Stomach (tissue), 9 donors: ENCODE data around the gene PTPN14. TPM values are rescaled to one million over a fixed set of nuclear protein-coding genes. Genes with fewer than 3 reads are reported as not detected.

Experiments
- DNase-seq, 2 donors: peaks; one replicate each; pipeline versions ENCODE4 v3.0.0 to v3.0.0-alpha.2; 2013 to 2019
- H3K27ac ChIP-seq, 5 donors: fragments of 200-600 bp in 4 of 5; sonication (generic) in 4 of 5; one replicate each; pipeline ENCODE4 v1.5.1; 2013 to 2019; ENCODE audit warnings: mild to moderate bottlenecking in 1 of 5, moderate library complexity in 1 of 5
- H3K27me3 ChIP-seq, 3 donors: fragments of 200-600 bp; sonication (generic); one replicate each; pipeline ENCODE4 v1.5.1; 2017 to 2019; ENCODE audit warnings: mixed run types in 1 of 3
- H3K36me3 ChIP-seq, 4 donors: fragments of 200-600 bp; sonication (generic); 1 replicate in 3 of 4; 2 replicates in 1 of 4; pipeline ENCODE4 v1.5.1; 2016 to 2019
- H3K4me1 ChIP-seq, 4 donors: fragments of 200-600 bp; sonication (generic); one replicate each; pipeline ENCODE4 v1.5.1; 2016 to 2019
- H3K4me3 ChIP-seq, 4 donors: fragments of 200-600 bp; sonication (generic) in 3 of 4; one replicate each; pipeline ENCODE4 v1.5.1; 2016 to 2019; ENCODE audit warnings: mild to moderate bottlenecking in 1 of 4
- H3K9me3 ChIP-seq, 4 donors: fragments of 200-600 bp; sonication (generic); one replicate each; pipeline ENCODE4 v1.5.1; 2016 to 2019
- EP300 ChIP-seq: sonication (generic); formaldehyde crosslinking; IDR thresholded peaks from one replicate; pipeline ENCODE4 v1.6.1; 2017; ENCODE audit warnings: antibody characterized with exemption
- POLR2A ChIP-seq, 4 donors: fragments of 450-650 bp; IDR thresholded peaks; one replicate each; pipeline ENCODE4 v1.6.1; 2016; ENCODE audit warnings: antibody characterized with exemption in 4 of 4, control low read depth in 2 of 4, mild to moderate bottlenecking in 1 of 4, moderate library complexity in 1 of 4
- POLR2AphosphoS5 ChIP-seq, 3 donors: sonication (generic); formaldehyde crosslinking; IDR thresholded peaks; one replicate each; pipeline ENCODE4 v1.6.1; 2016; ENCODE audit warnings: antibody characterized with exemption in 3 of 3
- WGBS, 5 donors: extraction: QIAGEN DNeasy Blood & Tissue Kit in 3 of 5; methylation state at CpG; one replicate each; pipeline versions ENCODE4 v1.1.5 to v1.1.7; 2013 to 2018; 5-methylcytosine and 5-hydroxymethylcytosine counted together
- intact Hi-C: fragments of 100-400 bp; cut with DNase I; formaldehyde crosslinking; loops from one replicate; pipeline ENCODE4 v1.15.1; 2023; ENCODE audit warnings: low total_unique reads
- polyA plus RNA-seq, 3 donors: library from polyadenylated mRNA; stranded (reverse); fragments of 200-250 nt; gene quantifications; one replicate each; pipeline ENCODE4 v1.2.3, GENCODE V29; 2013
- total RNA-seq, 5 donors: library from RNA; depleted of rRNA; stranded (reverse); fragments of >200 nt; gene quantifications; one replicate each; pipeline versions ENCODE4 v1.1.0 to v1.2.3, GENCODE V29; 2014 to 2016
- TF ChIP-seq, protein P1 (sequence below), 7 experiments: fragments of 450-650 bp in 4 of 7; fragments of 200-600 bp in 3 of 7; sonication (generic) in 3 of 7; IDR thresholded peaks; one replicate each; pipeline ENCODE4 v1.5.1; 2016 to 2019; ENCODE audit warnings: antibody characterized with exemption in 7 of 7, control low read depth in 2 of 7, mild to moderate bottlenecking in 1 of 7
- donor health status: healthy with polysubstance abuse.
- donor health status: Bipolar disorder and iron deficiency.
- donor health status: healthy.

The PTPN14 gene
- total and polyA plus RNA-seq, 8 donors: 1.7 to 44.6 (median 9.8) TPM

DNA sequence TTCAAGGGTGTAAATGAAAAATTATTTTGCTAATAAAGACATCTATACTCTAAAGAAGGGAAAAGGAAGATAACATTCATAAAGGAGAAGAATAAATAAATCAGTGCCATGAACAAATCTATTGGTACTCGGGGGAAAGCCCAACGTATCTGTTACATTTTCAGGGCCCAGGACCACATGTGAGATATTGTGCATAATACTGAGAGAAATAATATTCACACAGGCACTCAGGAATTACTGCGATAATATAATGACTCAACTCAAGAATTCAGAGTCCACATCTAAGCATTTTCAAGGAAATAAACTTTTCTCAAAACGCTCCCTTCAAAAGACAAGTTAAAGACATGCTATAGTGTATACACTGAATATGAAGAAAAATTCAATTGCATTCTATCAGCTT lies 161.7 kb downstream of the PTPN14 start:
- WGBS, 5 donors: 57 to 71% (median 65%) methylated on average over 4 of the region's 4 CpGs
- DNase-seq: no peak
- no peak for TF ChIP-seq POLR2AphosphoS5 (IDR thresholded peaks at IDR 0.05)
- TF ChIP-seq, protein P1, sequence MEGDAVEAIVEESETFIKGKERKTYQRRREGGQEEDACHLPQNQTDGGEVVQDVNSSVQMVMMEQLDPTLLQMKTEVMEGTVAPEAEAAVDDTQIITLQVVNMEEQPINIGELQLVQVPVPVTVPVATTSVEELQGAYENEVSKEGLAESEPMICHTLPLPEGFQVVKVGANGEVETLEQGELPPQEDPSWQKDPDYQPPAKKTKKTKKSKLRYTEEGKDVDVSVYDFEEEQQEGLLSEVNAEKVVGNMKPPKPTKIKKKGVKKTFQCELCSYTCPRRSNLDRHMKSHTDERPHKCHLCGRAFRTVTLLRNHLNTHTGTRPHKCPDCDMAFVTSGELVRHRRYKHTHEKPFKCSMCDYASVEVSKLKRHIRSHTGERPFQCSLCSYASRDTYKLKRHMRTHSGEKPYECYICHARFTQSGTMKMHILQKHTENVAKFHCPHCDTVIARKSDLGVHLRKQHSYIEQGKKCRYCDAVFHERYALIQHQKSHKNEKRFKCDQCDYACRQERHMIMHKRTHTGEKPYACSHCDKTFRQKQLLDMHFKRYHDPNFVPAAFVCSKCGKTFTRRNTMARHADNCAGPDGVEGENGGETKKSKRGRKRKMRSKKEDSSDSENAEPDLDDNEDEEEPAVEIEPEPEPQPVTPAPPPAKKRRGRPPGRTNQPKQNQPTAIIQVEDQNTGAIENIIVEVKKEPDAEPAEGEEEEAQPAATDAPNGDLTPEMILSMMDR (IDR thresholded peaks at IDR 0.05): no peak
- TF ChIP-seq EP300: no peak
- no peak for TF ChIP-seq POLR2A (IDR thresholded peaks at IDR 0.05)
- H3K4me3 ChIP-seq: no peak overlapping the region
- no peaks in the 10 kb centered on the region for H3K9me3 ChIP-seq
- H3K36me3 ChIP-seq: peaks cover 24 to 60% (median 52%) of the 10 kb centered on the region in 4 donors
- no peaks in the 10 kb centered on the region for H3K27me3 ChIP-seq
- intact Hi-C loops: no loop called here
- H3K4me1 ChIP-seq: no peaks in the 10 kb centered on the region
- no peak overlapping the region for H3K27ac ChIP-seq

DNA sequence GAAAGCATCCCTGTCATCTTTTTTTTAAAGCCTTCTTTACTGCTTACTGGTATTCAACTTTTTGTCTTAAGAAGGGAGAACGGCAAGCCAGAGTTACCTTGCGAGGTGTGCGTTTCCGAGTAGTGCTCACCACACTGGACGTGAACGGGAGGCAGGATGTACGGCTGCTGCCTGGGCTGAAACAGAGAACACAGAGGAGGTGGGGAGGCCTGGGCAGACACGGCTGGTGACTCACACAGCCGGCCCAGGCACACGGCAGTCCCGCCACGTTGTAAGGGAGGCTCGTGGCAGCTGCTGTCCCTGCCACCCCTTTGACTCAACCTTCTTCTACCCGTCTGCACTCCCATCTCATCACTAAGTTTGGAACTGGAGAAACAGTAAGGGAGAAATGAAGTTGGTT lies 164.7 kb downstream of the PTPN14 start:
- TF ChIP-seq, protein P1 (IDR thresholded peaks at IDR 0.05): no peak
- TF ChIP-seq POLR2AphosphoS5 (IDR thresholded peaks at IDR 0.05) (no peak), EP300 (no peak), POLR2A (IDR thresholded peaks at IDR 0.05) (no peak)
- Histone ChIP-seq H3K9me3 (no peaks in the 10 kb centered on the region), H3K36me3 (peaks cover 14 to 62% (median 49%) of the 10 kb centered on the region in 4 donors), H3K27me3 (no peaks in the 10 kb centered on the region), H3K4me1 (no peaks in the 10 kb centered on the region), H3K4me3 (no peak overlapping the region), H3K27ac (no peak overlapping the region)
- intact Hi-C loops: no loop called here
- DNase-seq: no peak
- WGBS, 5 donors: 81 to 93% (median 87%) methylated on average over 14 of the region's 14 CpGs

DNA sequence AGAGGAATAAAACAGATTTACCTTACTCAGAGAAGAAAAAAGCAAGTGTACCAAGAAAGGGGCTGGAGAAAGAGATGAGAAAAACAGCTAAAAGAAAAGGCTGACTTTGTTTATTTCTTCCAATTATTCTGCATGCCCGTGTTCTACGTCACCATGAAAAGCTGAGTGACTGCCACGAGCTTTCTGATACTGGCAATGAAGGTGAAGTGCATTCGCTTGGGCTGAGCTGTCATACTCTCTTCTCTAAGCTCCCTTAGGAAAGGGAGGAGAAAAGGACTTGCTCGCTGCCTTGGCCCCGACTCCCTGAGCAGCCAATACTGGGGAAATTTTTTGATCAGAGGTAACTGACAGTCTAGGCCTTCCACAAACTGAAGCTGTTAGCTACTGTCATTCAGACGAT lies 165.1 kb downstream of the PTPN14 start:
- DNase-seq: no peak
- Histone ChIP-seq H3K9me3 (no peaks in the 10 kb centered on the region), H3K4me1 (no peaks in the 10 kb centered on the region), H3K27ac (no peak overlapping the region), H3K27me3 (no peaks in the 10 kb centered on the region), H3K4me3 (no peak overlapping the region), H3K36me3 (peaks cover 14 to 65% (median 50%) of the 10 kb centered on the region in 4 donors)
- TF ChIP-seq, protein P1 (IDR thresholded peaks at IDR 0.05): no peak
- TF ChIP-seq POLR2A (IDR thresholded peaks at IDR 0.05): no peak
- no peak for TF ChIP-seq EP300
- no peak for TF ChIP-seq POLR2AphosphoS5 (IDR thresholded peaks at IDR 0.05)
- 87 to 95% (median 92%) methylated on average over 7 of the region's 7 CpGs for WGBS, 5 donors
- intact Hi-C loops: no loop called here

DNA sequence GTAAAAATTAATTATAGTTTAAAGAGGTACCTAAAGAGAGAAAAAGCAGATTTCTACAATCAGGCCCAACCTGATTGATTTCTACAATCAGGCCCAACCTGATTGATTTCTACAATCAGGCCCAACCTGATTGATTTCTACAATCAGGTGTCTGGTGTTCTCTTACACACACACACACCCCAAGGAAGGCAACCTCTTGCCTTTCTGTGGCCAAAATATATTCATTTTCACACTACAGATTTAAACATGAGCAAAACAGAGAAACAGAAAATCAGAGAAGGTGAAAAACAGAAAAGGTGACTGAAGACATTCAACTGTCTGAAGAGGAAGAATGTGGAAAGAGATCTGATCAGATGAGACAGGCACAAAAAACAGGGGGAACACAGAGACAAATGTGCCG lies 166.0 kb downstream of the PTPN14 start:
- Histone ChIP-seq H3K27me3 (no peaks in the 10 kb centered on the region), H3K9me3 (no peaks in the 10 kb centered on the region), H3K27ac (no peak overlapping the region), H3K36me3 (peaks cover 14 to 69% (median 47%) of the 10 kb centered on the region in 4 donors), H3K4me3 (no peak overlapping the region), H3K4me1 (no peaks in the 10 kb centered on the region)
- intact Hi-C loops: no loop called here
- no peak for DNase-seq
- WGBS, 5 donors: 88 to 97% (median 93%) methylated on average over 1 of the region's 1 CpG
- TF ChIP-seq, protein P1 (IDR thresholded peaks at IDR 0.05): no peak
- TF ChIP-seq POLR2A (IDR thresholded peaks at IDR 0.05) (no peak), EP300 (no peak), POLR2AphosphoS5 (IDR thresholded peaks at IDR 0.05) (no peak)
